ENCODE measurements around the gene LILRB5.

LILRB5 gene

DNA sequence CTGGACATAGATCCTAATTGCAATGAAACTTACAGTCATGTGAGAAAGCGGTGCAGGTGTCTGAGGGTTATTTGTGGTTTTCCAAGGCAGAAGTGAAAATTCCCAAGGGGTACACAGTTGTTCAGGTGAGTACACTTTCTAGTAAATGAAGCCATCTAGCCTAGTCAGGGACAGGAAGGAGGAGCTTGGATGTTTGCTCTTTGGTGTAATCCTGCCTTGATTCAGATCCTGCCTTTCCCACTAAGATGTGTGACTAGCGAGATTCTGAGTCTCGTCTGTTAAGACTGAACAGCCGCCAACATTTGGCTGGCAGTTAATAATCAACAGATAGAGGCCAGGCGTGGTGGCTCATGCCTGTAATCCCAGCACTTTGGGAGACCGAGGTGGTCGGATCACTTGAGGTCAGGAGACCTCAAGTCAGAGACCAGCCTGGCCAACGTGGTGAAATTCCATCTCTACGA is 53.9 kb downstream of the LILRB5 start:
- Mint-ChIP-seq H3K4me3 (peak overlapping the region; percentile 88), H3K36me3 (peaks cover 81% of the 10 kb centered on the region), H3K4me1 (peaks cover 79% of the 10 kb centered on the region), H3K27ac (peak overlapping the region; percentile 99), H3K9me3 (no peaks in the 10 kb centered on the region)
- no peak for ATAC-seq
- DNase-seq (ENCODE audit: low spot score in 2 of 2) = no peak

DNA sequence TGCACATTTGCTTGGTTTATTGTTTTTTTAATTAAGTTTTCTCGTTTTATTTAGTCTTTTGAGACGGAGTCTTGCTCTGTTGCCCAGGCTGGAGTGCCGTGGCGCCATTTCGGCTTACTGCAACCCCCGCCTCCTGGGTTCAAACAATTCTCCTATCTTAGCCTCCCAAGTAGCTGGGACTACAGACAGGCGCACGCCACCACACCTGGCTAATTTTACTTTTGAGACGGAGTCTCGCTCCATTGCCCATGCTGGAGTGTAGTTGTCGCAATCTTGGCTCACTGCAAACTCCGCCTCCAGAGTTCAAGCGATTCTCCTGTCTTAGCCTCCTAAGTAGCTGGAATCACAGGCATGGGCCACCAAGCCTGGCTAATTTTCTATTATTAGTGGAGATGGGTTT is 55.1 kb downstream of the LILRB5 start:
- DNase-seq (ENCODE audit: low spot score in 2 of 2) = no peak
- Mint-ChIP-seq H3K4me1 (peaks cover 67% of the 10 kb centered on the region), H3K4me3 (peak overlapping the region; percentile 88), H3K36me3 (peaks cover 69% of the 10 kb centered on the region), H3K9me3 (no peaks in the 10 kb centered on the region), H3K27ac (peak overlapping the region; percentile 99)
- ATAC-seq = no peak

DNA sequence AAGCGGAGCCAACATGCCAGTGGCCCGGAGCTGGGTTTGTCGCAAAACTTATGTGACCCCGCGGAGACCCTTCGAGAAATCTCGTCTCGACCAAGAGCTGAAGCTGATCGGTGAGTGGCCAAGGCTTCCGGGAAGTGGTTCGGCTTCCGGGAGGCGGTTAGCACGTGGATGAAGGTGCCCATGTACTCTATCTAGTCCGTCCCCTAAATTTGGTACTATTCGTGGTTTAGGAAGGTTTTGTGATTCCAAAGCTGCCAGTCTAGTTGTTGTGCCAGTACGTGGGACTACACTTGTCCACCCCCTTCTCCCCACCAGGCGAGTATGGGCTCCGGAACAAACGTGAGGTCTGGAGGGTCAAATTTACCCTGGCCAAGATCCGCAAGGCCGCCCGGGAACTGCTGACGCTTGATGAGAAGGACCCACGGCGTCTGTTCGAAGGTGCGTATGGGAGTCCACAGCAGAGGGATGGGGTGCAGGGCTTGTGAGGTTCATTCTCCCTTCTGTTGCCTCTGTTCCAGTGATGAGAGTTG is 55.8 kb downstream of the LILRB5 start:
- peaks cover 63% of the 10 kb centered on the region for H3K36me3 Mint-ChIP-seq
- H3K9me3 Mint-ChIP-seq = no peaks in the 10 kb centered on the region
- peak overlapping the region; percentile 88 for H3K4me3 Mint-ChIP-seq
- H3K27ac Mint-ChIP-seq = peak overlapping the region; percentile 99
- no peak for DNase-seq (ENCODE audit: low spot score in 2 of 2)
- no peak for ATAC-seq
- peaks cover 60% of the 10 kb centered on the region for H3K4me1 Mint-ChIP-seq

Measured in stimulated activated effector memory CD8-positive, alpha-beta T cell treated with anti-CD3 and anti-CD28 coated beads, Interleukin-12 subunit alpha, Interleukin-12 subunit beta, amount 100 ng/mL, for 72 hours (primary cell).